DOHH2 (cell line): ENCODE data around the gene NMNAT2.

ENCODE experiments used
- EZH2phosphoT487 ChIP-seq: fragments of 200-600 bp; sonication (generic); IDR thresholded peaks from 2 replicates; pipeline ENCODE4 v1.6.1; 2017; ENCODE audit warnings: borderline replicate concordance, mild to moderate bottlenecking, antibody characterized with exemption, low read length, moderate library complexity, mixed read lengths
- TF ChIP-seq, protein P1 (sequence below): fragments of 200-600 bp; sonication (generic); IDR thresholded peaks from one replicate; pipeline ENCODE4 v1.5.1; 2014; ENCODE audit warnings: antibody characterized with exemption, mild to moderate bottlenecking, low read depth, low read length; ENCODE audit not compliant: poor library complexity, severe bottlenecking

DNA sequence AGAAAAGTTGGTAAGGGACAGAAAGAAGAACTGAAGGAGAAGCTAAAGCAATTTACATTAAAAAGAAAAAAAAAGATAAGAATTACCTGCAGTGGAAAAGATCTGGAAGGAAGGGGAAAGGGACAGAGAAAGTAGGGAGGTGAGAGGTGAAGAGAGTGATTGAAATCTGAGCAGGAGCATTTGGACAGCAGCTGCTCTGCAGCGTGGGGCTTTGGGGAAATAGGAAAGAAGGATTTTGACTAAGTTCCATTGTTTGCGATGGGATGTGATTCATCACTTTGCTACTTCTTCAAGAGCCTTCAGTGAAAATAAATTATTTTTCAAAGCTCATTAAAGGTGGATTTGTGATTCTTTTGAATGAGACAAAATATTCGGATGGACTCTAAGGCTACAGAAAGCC, 26.1 kb upstream of the NMNAT2 start:
- TF ChIP-seq, protein P1, sequence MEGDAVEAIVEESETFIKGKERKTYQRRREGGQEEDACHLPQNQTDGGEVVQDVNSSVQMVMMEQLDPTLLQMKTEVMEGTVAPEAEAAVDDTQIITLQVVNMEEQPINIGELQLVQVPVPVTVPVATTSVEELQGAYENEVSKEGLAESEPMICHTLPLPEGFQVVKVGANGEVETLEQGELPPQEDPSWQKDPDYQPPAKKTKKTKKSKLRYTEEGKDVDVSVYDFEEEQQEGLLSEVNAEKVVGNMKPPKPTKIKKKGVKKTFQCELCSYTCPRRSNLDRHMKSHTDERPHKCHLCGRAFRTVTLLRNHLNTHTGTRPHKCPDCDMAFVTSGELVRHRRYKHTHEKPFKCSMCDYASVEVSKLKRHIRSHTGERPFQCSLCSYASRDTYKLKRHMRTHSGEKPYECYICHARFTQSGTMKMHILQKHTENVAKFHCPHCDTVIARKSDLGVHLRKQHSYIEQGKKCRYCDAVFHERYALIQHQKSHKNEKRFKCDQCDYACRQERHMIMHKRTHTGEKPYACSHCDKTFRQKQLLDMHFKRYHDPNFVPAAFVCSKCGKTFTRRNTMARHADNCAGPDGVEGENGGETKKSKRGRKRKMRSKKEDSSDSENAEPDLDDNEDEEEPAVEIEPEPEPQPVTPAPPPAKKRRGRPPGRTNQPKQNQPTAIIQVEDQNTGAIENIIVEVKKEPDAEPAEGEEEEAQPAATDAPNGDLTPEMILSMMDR: no peak
- TF ChIP-seq EZH2phosphoT487: no peak
